H9 (cell line): Measurements from ENCODE around the gene IL10RA. TPM values are rescaled to one million over a fixed set of nuclear protein-coding genes. Genes with fewer than 3 reads are reported as not detected.

Source experiments
- DNase-seq: peaks from one replicate; pipeline ENCODE4 v3.0.0-alpha.2; 2017
- H2AFZ ChIP-seq: one replicate; pipeline ENCODE4 v1.6.1; 2013; ENCODE audit warnings: mild to moderate bottlenecking, low read length, control low read depth, moderate library complexity
- H2AK5ac ChIP-seq: 2 replicates; pipeline ENCODE4 v1.6.1; 2013; ENCODE audit warnings: low read length, control low read depth, mixed read lengths; ENCODE audit not compliant: insufficient read length
- H2BK120ac ChIP-seq: one replicate; pipeline ENCODE4 v1.6.1; 2013; ENCODE audit warnings: low read depth, mild to moderate bottlenecking, low read length, control low read depth, inconsistent platforms; ENCODE audit not compliant: poor library complexity, severe bottlenecking
- H2BK12ac ChIP-seq: 2 replicates; pipeline ENCODE4 v1.6.1; 2013; ENCODE audit warnings: low read length, control low read depth, mixed read lengths, low read depth; ENCODE audit not compliant: insufficient read length
- H2BK15ac ChIP-seq: 2 replicates; pipeline ENCODE4 v1.6.1; 2013; ENCODE audit warnings: low read depth, low read length, control low read depth
- H2BK20ac ChIP-seq: one replicate; pipeline ENCODE4 v1.6.1; 2013; ENCODE audit warnings: low read depth, mild to moderate bottlenecking, low read length, control low read depth, inconsistent platforms; ENCODE audit not compliant: poor library complexity, severe bottlenecking
- H2BK5ac ChIP-seq: 2 replicates; pipeline ENCODE4 v1.6.1; 2013; ENCODE audit warnings: low read length, control low read depth, mixed read lengths; ENCODE audit not compliant: insufficient read length
- H3K14ac ChIP-seq: 2 replicates; pipeline ENCODE4 v1.6.1; 2013; ENCODE audit warnings: low read length, control low read depth; ENCODE audit not compliant: insufficient read depth
- H3K18ac ChIP-seq: 2 replicates; pipeline ENCODE4 v1.6.1; 2013; ENCODE audit warnings: low read depth, mild to moderate bottlenecking, mixed read lengths, low read length, control low read depth; ENCODE audit not compliant: insufficient read length
- H3K23ac ChIP-seq: 2 replicates; pipeline ENCODE4 v1.6.1; 2013; ENCODE audit warnings: low read length, control low read depth, mixed read lengths, low read depth; ENCODE audit not compliant: insufficient read length
- H3K23me2 ChIP-seq: 2 replicates; pipeline ENCODE4 v1.6.1; 2013; ENCODE audit warnings: low read depth, mild to moderate bottlenecking, mixed read lengths, low read length, control low read depth; ENCODE audit not compliant: insufficient read length, poor library complexity, severe bottlenecking
- H3K27ac ChIP-seq: 2 replicates; pipeline ENCODE4 v1.5.1; 2013; ENCODE audit warnings: low read length, control low read depth, mixed read lengths, low read depth; ENCODE audit not compliant: insufficient read length
- H3K27me3 ChIP-seq: 2 replicates; pipeline ENCODE4 v1.6.1; 2013; ENCODE audit warnings: low read length, control low read depth, inconsistent platforms; ENCODE audit not compliant: insufficient read depth
- H3K4ac ChIP-seq: 2 replicates; pipeline ENCODE4 v1.6.1; 2013; ENCODE audit warnings: low read depth, mild to moderate bottlenecking, control low read depth, inconsistent platforms, low read length, moderate library complexity
- H3K4me1 ChIP-seq: 2 replicates; pipeline ENCODE4 v1.6.1; 2013; ENCODE audit warnings: low read length, control low read depth, inconsistent platforms; ENCODE audit not compliant: insufficient read depth
- H3K4me2 ChIP-seq: 2 replicates; pipeline ENCODE4 v1.6.1; 2013; ENCODE audit warnings: low read length, control low read depth, mixed read lengths; ENCODE audit not compliant: insufficient read length, insufficient read depth
- H3K56ac ChIP-seq: 2 replicates; pipeline ENCODE4 v1.6.1; 2013; ENCODE audit warnings: low read depth, mild to moderate bottlenecking, mixed read lengths, low read length, control low read depth; ENCODE audit not compliant: insufficient read length
- H3K79me1 ChIP-seq: 2 replicates; pipeline ENCODE4 v1.6.1; 2013; ENCODE audit warnings: low read depth, mild to moderate bottlenecking, moderate library complexity, low read length, control low read depth, inconsistent platforms; ENCODE audit not compliant: insufficient read depth, poor library complexity, severe bottlenecking
- H3K79me2 ChIP-seq: 2 replicates; pipeline ENCODE4 v1.6.1; 2013; ENCODE audit warnings: low read length, control low read depth, inconsistent platforms; ENCODE audit not compliant: insufficient read depth
- H3K9ac ChIP-seq: 2 replicates; pipeline ENCODE4 v1.6.1; 2013; ENCODE audit warnings: low read length, control low read depth, mixed read lengths; ENCODE audit not compliant: insufficient read length; ENCODE audit errors: extremely low read depth
- H3K9me3 ChIP-seq: one replicate; pipeline ENCODE4 v1.6.1; 2013; ENCODE audit warnings: low read depth, low read length, inconsistent platforms; ENCODE audit not compliant: control insufficient read depth
- H3T11ph ChIP-seq: one replicate; pipeline ENCODE4 v1.6.1; 2013; ENCODE audit warnings: mild to moderate bottlenecking, low read length, control low read depth, inconsistent platforms
- H4K20me1 ChIP-seq: one replicate; pipeline ENCODE4 v1.6.1; 2013; ENCODE audit not compliant: control insufficient read depth, insufficient read length, insufficient read depth
- H4K5ac ChIP-seq: 2 replicates; pipeline ENCODE4 v1.6.1; 2013; ENCODE audit warnings: low read depth, mild to moderate bottlenecking, mixed read lengths, low read length, control low read depth; ENCODE audit not compliant: insufficient read length
- H4K8ac ChIP-seq: replicated peaks from 2 replicates; pipeline ENCODE4 v1.6.1; 2013; ENCODE audit warnings: low read length, control low read depth, mixed read lengths, low read depth; ENCODE audit not compliant: insufficient read length
- H4K91ac ChIP-seq: 2 replicates; pipeline ENCODE4 v1.6.1; 2013; ENCODE audit warnings: low read depth, mild to moderate bottlenecking, moderate library complexity, mixed read lengths, low read length, control low read depth; ENCODE audit not compliant: insufficient read length
- H3K27ac Mint-ChIP-seq, 3 experiments: 2 replicates in 2 of 3; 3 replicates in 1 of 3; pipeline ENCODE4 v1.8.0; 2020 to 2021; ENCODE audit warnings: mixed read lengths in 3 of 3, mild to moderate bottlenecking in 1 of 3, moderate library complexity in 1 of 3
- H3K27me3 Mint-ChIP-seq: 2 replicates; pipeline ENCODE4 v1.8.0; 2021; ENCODE audit warnings: low read depth, mild to moderate bottlenecking, moderate library complexity, mixed read lengths
- H3K36me3 Mint-ChIP-seq, 3 experiments: 2 replicates in 2 of 3; 3 replicates in 1 of 3; pipeline ENCODE4 v1.8.0; 2020 to 2021; ENCODE audit warnings: low read depth in 3 of 3, mixed read lengths in 3 of 3; ENCODE audit not compliant: insufficient read depth in 1 of 3
- H3K4me1 Mint-ChIP-seq, 2 experiments: 2 replicates each; pipeline ENCODE4 v1.8.0; 2020; ENCODE audit warnings: mixed read lengths in 2 of 2
- H3K4me3 Mint-ChIP-seq, 2 experiments: 2 replicates in 1 of 2; 3 replicates in 1 of 2; pipeline ENCODE4 v1.8.0; 2020 to 2021; ENCODE audit warnings: mild to moderate bottlenecking in 2 of 2, mixed read lengths in 2 of 2, moderate library complexity in 1 of 2
- H3K9me3 Mint-ChIP-seq, 2 experiments: 2 replicates in 1 of 2; 3 replicates in 1 of 2; pipeline ENCODE4 v1.8.0; 2020; ENCODE audit warnings: mild to moderate bottlenecking in 2 of 2, mixed read lengths in 2 of 2, moderate library complexity in 1 of 2
- CTCF ChIP-seq: fragments of 200-600 bp; sonication (generic); conservative IDR thresholded peaks from 3 replicates; pipeline ENCODE4 v1.8.0; 2021; ENCODE audit warnings: antibody characterized with exemption, mild to moderate bottlenecking
- WGBS: extraction: QIAGEN DNeasy Blood & Tissue Kit; methylation state at CpG from one replicate; pipeline ENCODE4 v1.1.7; 2013; ENCODE audit warnings: missing lambda C conversion rate, low lambda C conversion rate, mixed read lengths; ENCODE audit not compliant: insufficient read length; ENCODE audit errors: extremely low coverage; 5-methylcytosine and 5-hydroxymethylcytosine counted together
- total RNA-seq: library from RNA; stranded (reverse); gene quantifications from 2 replicates; pipeline ENCODE4 v1.2.1, GENCODE V29; 2021

IL10RA gene
- total RNA-seq, 1 experiment from 2014 or later, result not detected

- Histone ChIP-seq H2BK120ac (no peak overlapping the region), H3K79me1 (no peaks in the 10 kb centered on the region)
- H3K27ac Mint-ChIP-seq, result no peak overlapping the region
Measured at GRCh38 chr11:118047749-118048148, 61.6 kb downstream of the IL10RA start.

More at GRCh38 chr11:118047749-118048148, 61.6 kb downstream of the IL10RA start:
- no CpG with 5 or more reads among the region's 4 CpGs for WGBS
- no peak overlapping the region for H2BK12ac ChIP-seq
- H4K20me1 ChIP-seq, result no peaks in the 10 kb centered on the region
- H3K79me2 ChIP-seq, result no peaks in the 10 kb centered on the region
- H3K27me3 ChIP-seq, result no peaks in the 10 kb centered on the region
- TF ChIP-seq CTCF, result no peak
- H3K14ac ChIP-seq, result no peak overlapping the region; the same call in 1 of the 2 replicates
- no peak overlapping the region for H3K4me2 ChIP-seq
- Mint-ChIP-seq H3K4me3 (no peak overlapping the region), H3K4me1 (0 out of 4 replicates have a peak, but pooled peaks cover 0 to 5% of the 10 kb centered on the region in 2 experiments), H3K36me3 (no peaks in the 10 kb centered on the region), H3K27me3 (peaks cover 10% of the 10 kb centered on the region), H3K9me3 (no peaks in the 10 kb centered on the region)
- H4K5ac ChIP-seq, result no peak overlapping the region
- no peak overlapping the region for H3K27ac ChIP-seq
- no peak overlapping the region for H2AFZ ChIP-seq
- no peak overlapping the region for H3K4ac ChIP-seq
- no peak overlapping the region for H3K56ac ChIP-seq
- no peaks in the 10 kb centered on the region for H3K9me3 ChIP-seq
- H3K23me2 ChIP-seq, result no peaks in the 10 kb centered on the region
- H3K9ac ChIP-seq, result no peak overlapping the region
- H2BK5ac ChIP-seq, result no peak overlapping the region
- no peak overlapping the region for H2BK15ac ChIP-seq
- H3T11ph ChIP-seq, result no peak overlapping the region
- no peak overlapping the region for H3K18ac ChIP-seq
- H2AK5ac ChIP-seq, result no peak overlapping the region
- H3K4me1 ChIP-seq, result no peaks in the 10 kb centered on the region
- H4K8ac ChIP-seq, result no peak overlapping the region
- H3K23ac ChIP-seq, result no peak overlapping the region
- no peak overlapping the region for H2BK20ac ChIP-seq
- no peak for DNase-seq
- H4K91ac ChIP-seq, result no peak overlapping the region
